ENCODE results near the gene ZNF784.

The ZNF784 gene

DNA sequence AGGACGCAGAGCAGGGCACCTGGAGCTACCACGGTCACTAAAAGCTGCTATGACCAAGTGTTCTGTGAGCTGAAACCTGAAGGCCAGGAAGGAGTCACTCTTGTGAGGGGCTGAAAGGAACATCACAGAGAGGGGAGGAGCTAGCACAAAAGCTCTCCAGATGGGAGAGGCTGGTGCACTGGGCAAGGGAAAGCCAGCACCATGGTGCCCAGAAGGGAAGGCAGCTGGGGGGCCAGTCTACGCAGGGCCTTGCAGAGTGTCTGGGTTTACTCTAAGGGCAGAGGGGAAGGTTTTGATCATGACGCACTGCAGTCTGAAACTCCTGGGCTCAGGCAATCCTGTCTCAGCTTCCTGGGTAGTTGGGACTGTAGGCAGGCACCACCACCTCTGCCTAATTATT lies 12.4 kb upstream of the ZNF784 start:
- Histone ChIP-seq H3K4me1 (ENCODE audit: control insufficient read depth in 2 of 2, insufficient read depth in 2 of 2, low read length in 2 of 2) (peaks cover 26 to 37% of the 10 kb centered on the region in 2 donors), H3K27me3 (ENCODE audit: control insufficient read depth in 2 of 2, insufficient read depth in 2 of 2, low read length in 2 of 2) (no peaks in the 10 kb centered on the region), H3K36me3 (ENCODE audit: control insufficient read depth in 2 of 2, insufficient read depth in 2 of 2, low read length in 2 of 2) (no peaks in the 10 kb centered on the region), H3K4me3 (ENCODE audit: low read length in 2 of 2) (peak overlapping the region in 1 of 2 donors; percentile 99), H3K27ac (ENCODE audit: low read depth in 2 of 2, low read length in 2 of 2) (no peak overlapping the region), H3K9me3 (ENCODE audit: control insufficient read depth in 2 of 2, low read length in 2 of 2) (no peaks in the 10 kb centered on the region), H3K9ac (ENCODE audit: low read depth in 1 of 2, low read length in 2 of 2) (no peak overlapping the region)

DNA sequence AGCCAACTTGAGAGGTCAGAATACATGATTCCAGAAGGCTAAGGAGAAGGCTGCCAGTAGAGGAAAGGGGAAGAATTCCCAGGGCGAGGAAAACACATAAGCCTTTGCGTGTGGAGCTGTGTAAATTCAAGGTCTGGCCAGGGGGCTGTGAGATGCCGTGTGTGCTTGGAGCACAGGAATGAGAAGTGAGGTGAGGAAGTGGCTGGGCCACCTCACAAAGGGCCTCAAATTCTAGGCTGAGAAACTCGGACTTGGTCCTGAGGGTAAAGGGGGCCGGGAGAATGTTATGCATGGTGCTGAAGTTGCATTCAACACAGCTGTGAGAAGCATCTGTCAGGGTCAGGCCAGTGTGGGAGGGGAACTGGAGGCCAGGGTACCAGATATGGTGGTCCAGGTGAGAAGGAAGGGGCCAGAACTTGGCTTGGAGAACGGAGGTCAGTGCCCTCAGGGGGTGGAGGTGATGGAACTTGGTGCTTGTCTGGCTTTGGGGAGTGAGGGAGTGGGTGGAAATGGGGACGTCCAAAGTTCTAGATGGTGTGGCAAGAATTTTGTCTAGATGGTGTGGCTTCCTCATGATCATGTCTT lies 11.6 kb upstream of the ZNF784 start:
- Histone ChIP-seq H3K27me3 (ENCODE audit: control insufficient read depth in 2 of 2, insufficient read depth in 2 of 2, low read length in 2 of 2) (no peaks in the 10 kb centered on the region), H3K4me1 (ENCODE audit: control insufficient read depth in 2 of 2, insufficient read depth in 2 of 2, low read length in 2 of 2) (peaks cover 24 to 33% of the 10 kb centered on the region in 2 donors), H3K9ac (ENCODE audit: low read depth in 1 of 2, low read length in 2 of 2) (peak overlapping the region; percentile 96 to 99), H3K36me3 (ENCODE audit: control insufficient read depth in 2 of 2, insufficient read depth in 2 of 2, low read length in 2 of 2) (no peaks in the 10 kb centered on the region), H3K9me3 (ENCODE audit: control insufficient read depth in 2 of 2, low read length in 2 of 2) (no peaks in the 10 kb centered on the region), H3K27ac (ENCODE audit: low read depth in 2 of 2, low read length in 2 of 2) (peak overlapping the region in 1 of 2 donors; percentile 93), H3K4me3 (ENCODE audit: low read length in 2 of 2) (peak overlapping the region; percentile 94 to 99)

GRCh38 chr19:55635334-55635717 lies 11.0 kb upstream of the ZNF784 start:
- Histone ChIP-seq H3K36me3 (ENCODE audit: control insufficient read depth in 2 of 2, insufficient read depth in 2 of 2, low read length in 2 of 2) (no peaks in the 10 kb centered on the region), H3K4me1 (ENCODE audit: control insufficient read depth in 2 of 2, insufficient read depth in 2 of 2, low read length in 2 of 2) (peaks cover 21 to 30% of the 10 kb centered on the region in 2 donors), H3K27me3 (ENCODE audit: control insufficient read depth in 2 of 2, insufficient read depth in 2 of 2, low read length in 2 of 2) (no peaks in the 10 kb centered on the region)

DNA sequence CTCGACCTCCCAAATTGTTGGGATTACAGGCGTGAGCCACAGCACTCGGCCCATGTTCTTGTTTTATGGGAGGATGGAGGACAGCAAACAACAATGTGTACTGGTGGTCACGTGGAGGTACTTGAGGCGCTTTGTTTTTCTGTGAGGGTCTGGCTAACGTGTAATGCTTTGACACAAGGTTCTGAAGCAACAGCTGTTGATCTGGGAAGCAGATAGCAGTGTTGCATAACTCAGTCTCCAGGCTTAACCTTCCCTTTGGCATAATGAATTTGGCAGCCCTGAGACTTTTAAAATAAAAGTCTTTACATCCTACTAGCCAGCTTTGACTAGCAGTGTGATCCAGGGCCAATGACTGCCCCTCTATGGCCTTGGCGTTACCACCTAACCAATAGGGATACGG lies 9.5 kb upstream of the ZNF784 start:
- no peak overlapping the region for H3K9ac ChIP-seq (ENCODE audit: low read depth in 1 of 2, low read length in 2 of 2)
- no peaks in the 10 kb centered on the region for H3K36me3 ChIP-seq (ENCODE audit: control insufficient read depth in 2 of 2, insufficient read depth in 2 of 2, low read length in 2 of 2)
- H3K27ac ChIP-seq (ENCODE audit: low read depth in 2 of 2, low read length in 2 of 2), result no peak overlapping the region
- peaks cover 16 to 26% of the 10 kb centered on the region in 2 donors for H3K4me1 ChIP-seq (ENCODE audit: control insufficient read depth in 2 of 2, insufficient read depth in 2 of 2, low read length in 2 of 2)
- H3K27me3 ChIP-seq (ENCODE audit: control insufficient read depth in 2 of 2, insufficient read depth in 2 of 2, low read length in 2 of 2), result no peaks in the 10 kb centered on the region
- no peaks in the 10 kb centered on the region for H3K9me3 ChIP-seq (ENCODE audit: control insufficient read depth in 2 of 2, low read length in 2 of 2)
- peak overlapping the region in 1 of 2 donors; percentile 99 for H3K4me3 ChIP-seq (ENCODE audit: low read length in 2 of 2)

More at GRCh38 chr19:55635334-55635717, 11.0 kb upstream of the ZNF784 start:
- Histone ChIP-seq H3K27ac (ENCODE audit: low read depth in 2 of 2, low read length in 2 of 2) (peak overlapping the region; percentile 84 to 93), H3K4me3 (ENCODE audit: low read length in 2 of 2) (peak overlapping the region; percentile 94 to 99), H3K9me3 (ENCODE audit: control insufficient read depth in 2 of 2, low read length in 2 of 2) (no peaks in the 10 kb centered on the region), H3K9ac (ENCODE audit: low read depth in 1 of 2, low read length in 2 of 2) (peak overlapping the region; percentile 96 to 99)

DNA sequence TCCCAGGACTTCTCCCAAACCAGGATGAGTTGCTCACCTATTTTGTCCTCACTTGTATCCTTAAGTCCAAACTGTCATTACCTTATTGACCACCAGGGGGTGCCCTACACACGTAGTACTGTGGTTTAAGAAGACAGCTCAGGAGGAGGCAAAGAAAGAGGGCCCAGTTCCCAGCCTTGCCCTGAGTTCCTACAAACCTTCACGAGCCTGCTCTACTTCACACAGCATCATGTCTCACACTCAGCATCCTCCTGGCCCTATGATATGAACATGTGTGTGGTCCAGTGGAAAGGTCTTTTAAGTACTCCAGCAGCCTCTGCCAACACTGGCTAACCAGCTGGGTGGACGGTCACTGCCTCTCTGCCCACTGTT lies 8.1 kb upstream of the ZNF784 start:
- H3K27ac ChIP-seq (ENCODE audit: low read depth in 2 of 2, low read length in 2 of 2), result no peak overlapping the region
- peak overlapping the region in 1 of 2 donors; percentile 60 for H3K9ac ChIP-seq (ENCODE audit: low read depth in 1 of 2, low read length in 2 of 2)
- H3K9me3 ChIP-seq (ENCODE audit: control insufficient read depth in 2 of 2, low read length in 2 of 2), result no peaks in the 10 kb centered on the region
- no peaks in the 10 kb centered on the region for H3K36me3 ChIP-seq (ENCODE audit: control insufficient read depth in 2 of 2, insufficient read depth in 2 of 2, low read length in 2 of 2)
- H3K4me1 ChIP-seq (ENCODE audit: control insufficient read depth in 2 of 2, insufficient read depth in 2 of 2, low read length in 2 of 2), result peaks cover 16 to 25% of the 10 kb centered on the region in 2 donors
- no peaks in the 10 kb centered on the region for H3K27me3 ChIP-seq (ENCODE audit: control insufficient read depth in 2 of 2, insufficient read depth in 2 of 2, low read length in 2 of 2)
- no peak overlapping the region for H3K4me3 ChIP-seq (ENCODE audit: low read length in 2 of 2)

GRCh38 chr19:55626350-55626749 lies 2.0 kb upstream of the ZNF784 start:
- H3K9ac ChIP-seq (ENCODE audit: low read depth in 1 of 2, low read length in 2 of 2), result no peak overlapping the region
- no peaks in the 10 kb centered on the region for H3K27me3 ChIP-seq (ENCODE audit: control insufficient read depth in 2 of 2, insufficient read depth in 2 of 2, low read length in 2 of 2)
- no peaks in the 10 kb centered on the region for H3K9me3 ChIP-seq (ENCODE audit: control insufficient read depth in 2 of 2, low read length in 2 of 2)
- peaks cover 0 to 4% of the 10 kb centered on the region in 2 donors for H3K4me1 ChIP-seq (ENCODE audit: control insufficient read depth in 2 of 2, insufficient read depth in 2 of 2, low read length in 2 of 2)
- no peak overlapping the region for H3K4me3 ChIP-seq (ENCODE audit: low read length in 2 of 2)
- no peak overlapping the region for H3K27ac ChIP-seq (ENCODE audit: low read depth in 2 of 2, low read length in 2 of 2)
- peaks cover 0 to 3% of the 10 kb centered on the region in 2 donors for H3K36me3 ChIP-seq (ENCODE audit: control insufficient read depth in 2 of 2, insufficient read depth in 2 of 2, low read length in 2 of 2)

GRCh38 chr19:55625004-55625326 lies 599 bp upstream of the ZNF784 start:
- H3K9ac ChIP-seq (ENCODE audit: low read depth in 1 of 2, low read length in 2 of 2), result peak overlapping the region in 1 of 2 donors; percentile 54
- H3K27me3 ChIP-seq (ENCODE audit: control insufficient read depth in 2 of 2, insufficient read depth in 2 of 2, low read length in 2 of 2), result no peaks in the 10 kb centered on the region
- peaks cover 0 to 4% of the 10 kb centered on the region in 2 donors for H3K4me1 ChIP-seq (ENCODE audit: control insufficient read depth in 2 of 2, insufficient read depth in 2 of 2, low read length in 2 of 2)
- H3K36me3 ChIP-seq (ENCODE audit: control insufficient read depth in 2 of 2, insufficient read depth in 2 of 2, low read length in 2 of 2), result peaks cover 0 to 12% of the 10 kb centered on the region in 2 donors
- no peaks in the 10 kb centered on the region for H3K9me3 ChIP-seq (ENCODE audit: control insufficient read depth in 2 of 2, low read length in 2 of 2)
- peak overlapping the region; percentile 64 to 85 for H3K4me3 ChIP-seq (ENCODE audit: low read length in 2 of 2)
- peak overlapping the region; percentile 96 to 97 for H3K27ac ChIP-seq (ENCODE audit: low read depth in 2 of 2, low read length in 2 of 2)

DNA sequence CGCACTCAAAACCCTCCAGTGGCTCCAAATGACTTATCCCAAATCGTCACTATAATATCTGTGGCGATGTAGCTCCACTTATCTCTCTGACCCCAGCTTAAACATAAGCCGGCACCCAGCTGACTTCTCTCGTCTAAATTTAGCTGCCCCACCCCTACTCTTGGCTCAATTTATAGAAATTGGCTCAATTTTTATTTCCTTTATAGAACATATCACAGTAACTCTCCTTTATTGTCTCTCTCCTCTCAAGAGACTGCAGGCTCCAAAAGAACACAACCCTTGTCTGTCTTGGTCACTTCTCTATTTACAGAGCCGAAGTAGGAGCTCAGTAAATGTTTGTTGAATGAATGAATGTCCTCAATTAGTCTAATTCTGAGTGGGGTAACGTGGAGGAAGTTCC lies 805 bp downstream of the ZNF784 start:
- Histone ChIP-seq H3K27ac (ENCODE audit: low read depth in 2 of 2, low read length in 2 of 2) (peak overlapping the region in 1 of 2 donors; percentile 56), H3K9ac (ENCODE audit: low read depth in 1 of 2, low read length in 2 of 2) (no peak overlapping the region), H3K4me3 (ENCODE audit: low read length in 2 of 2) (peak overlapping the region in 1 of 2 donors; percentile 50), H3K27me3 (ENCODE audit: control insufficient read depth in 2 of 2, insufficient read depth in 2 of 2, low read length in 2 of 2) (no peaks in the 10 kb centered on the region), H3K4me1 (ENCODE audit: control insufficient read depth in 2 of 2, insufficient read depth in 2 of 2, low read length in 2 of 2) (peaks cover 0 to 4% of the 10 kb centered on the region in 2 donors), H3K36me3 (ENCODE audit: control insufficient read depth in 2 of 2, insufficient read depth in 2 of 2, low read length in 2 of 2) (peaks cover 0 to 12% of the 10 kb centered on the region in 2 donors), H3K9me3 (ENCODE audit: control insufficient read depth in 2 of 2, low read length in 2 of 2) (no peaks in the 10 kb centered on the region)

DNA sequence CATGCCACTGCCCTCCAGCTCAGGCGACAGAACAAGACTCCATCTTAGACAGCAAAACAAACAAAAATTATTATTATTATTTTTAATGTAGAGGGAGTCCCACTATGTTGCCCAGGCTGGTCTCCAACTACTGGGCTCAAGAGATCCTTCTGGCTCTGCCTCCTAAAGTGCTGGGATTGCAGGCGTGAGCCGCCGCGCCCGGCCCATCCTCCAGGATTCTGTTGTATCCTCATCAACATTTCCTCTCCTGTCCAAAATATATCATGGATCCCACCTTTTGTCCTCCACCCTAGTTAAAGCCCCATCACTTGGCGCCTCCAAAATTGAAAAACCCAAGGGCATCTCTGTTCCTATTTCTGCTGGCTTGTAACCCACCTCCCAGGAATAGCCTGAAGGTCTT lies 1.2 kb downstream of the ZNF784 start:
- H3K9ac ChIP-seq (ENCODE audit: low read depth in 1 of 2, low read length in 2 of 2), result no peak overlapping the region
- H3K9me3 ChIP-seq (ENCODE audit: control insufficient read depth in 2 of 2, low read length in 2 of 2), result no peaks in the 10 kb centered on the region
- no peak overlapping the region for H3K27ac ChIP-seq (ENCODE audit: low read depth in 2 of 2, low read length in 2 of 2)
- H3K36me3 ChIP-seq (ENCODE audit: control insufficient read depth in 2 of 2, insufficient read depth in 2 of 2, low read length in 2 of 2), result peaks cover 0 to 12% of the 10 kb centered on the region in 2 donors
- H3K27me3 ChIP-seq (ENCODE audit: control insufficient read depth in 2 of 2, insufficient read depth in 2 of 2, low read length in 2 of 2), result no peaks in the 10 kb centered on the region
- peaks cover 0 to 4% of the 10 kb centered on the region in 2 donors for H3K4me1 ChIP-seq (ENCODE audit: control insufficient read depth in 2 of 2, insufficient read depth in 2 of 2, low read length in 2 of 2)
- H3K4me3 ChIP-seq (ENCODE audit: low read length in 2 of 2), result no peak overlapping the region

DNA sequence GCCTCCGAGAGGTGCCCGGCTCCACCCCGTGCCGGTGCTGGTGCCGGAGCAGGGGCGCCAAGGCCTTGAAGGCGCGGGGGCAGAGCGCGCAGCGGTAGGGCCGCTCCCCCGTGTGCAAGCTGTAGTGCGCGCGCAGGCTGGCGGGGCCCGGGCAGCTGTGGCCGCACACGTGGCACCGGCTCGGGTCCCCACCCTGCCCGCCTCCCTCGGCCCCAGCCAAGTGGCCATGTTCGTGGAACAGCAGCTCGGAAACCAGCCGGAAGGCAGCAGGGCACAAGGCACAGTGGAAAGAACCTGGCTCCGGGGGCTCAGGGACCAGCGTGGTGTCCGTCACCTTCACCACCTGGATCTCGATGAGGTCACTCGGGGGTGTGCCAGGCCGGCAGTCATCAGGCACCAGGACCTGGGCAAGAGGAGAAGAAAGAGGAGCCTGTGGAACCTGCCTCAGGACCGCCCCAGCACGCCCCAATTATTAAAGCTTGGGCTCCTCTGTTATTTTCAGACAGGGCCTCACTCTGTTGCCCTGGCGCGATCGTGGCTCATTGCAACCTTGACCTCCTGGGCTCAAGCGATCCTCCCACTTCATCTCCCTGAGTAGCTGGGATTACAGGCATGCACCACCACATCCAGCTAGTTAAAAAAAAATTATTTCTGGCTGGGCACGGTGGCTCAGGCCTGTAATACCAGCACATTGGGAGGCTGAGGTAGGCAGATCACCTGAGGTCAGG lies 2.0 kb downstream of the ZNF784 start:
- Histone ChIP-seq H3K27me3 (ENCODE audit: control insufficient read depth in 2 of 2, insufficient read depth in 2 of 2, low read length in 2 of 2) (no peaks in the 10 kb centered on the region), H3K4me3 (ENCODE audit: low read length in 2 of 2) (no peak overlapping the region), H3K9ac (ENCODE audit: low read depth in 1 of 2, low read length in 2 of 2) (no peak overlapping the region), H3K36me3 (ENCODE audit: control insufficient read depth in 2 of 2, insufficient read depth in 2 of 2, low read length in 2 of 2) (peaks cover 2 to 14% of the 10 kb centered on the region in 2 donors), H3K4me1 (ENCODE audit: control insufficient read depth in 2 of 2, insufficient read depth in 2 of 2, low read length in 2 of 2) (peaks cover 0 to 4% of the 10 kb centered on the region in 2 donors), H3K27ac (ENCODE audit: low read depth in 2 of 2, low read length in 2 of 2) (no peak overlapping the region), H3K9me3 (ENCODE audit: control insufficient read depth in 2 of 2, low read length in 2 of 2) (no peaks in the 10 kb centered on the region)
